Activated CD8-positive, alpha-beta T cell treated with anti-CD3 and anti-CD28 coated beads for 36 hours (primary cell): Measurements from ENCODE around the gene PYDC1. TPM values are rescaled to one million over a fixed set of nuclear protein-coding genes. Genes with fewer than 3 reads are reported as not detected.

Experiments used
- ATAC-seq: fragments of 200-7000 bp; cut with Tn5 transposase; one replicate; pipeline ENCODE4 v1.10.0; 2021; ENCODE audit warnings: mild to moderate bottlenecking, moderate library complexity
- CTCF ChIA-PET: fragments of 350-600 bp; sonication (Branson Sonifier 250); formaldehyde crosslinking; loops from one replicate; lab custom pipeline; 2021; ENCODE audit warnings: antibody characterized with exemption; lab: Charles Lee
- POLR2A ChIA-PET: fragments of 350-600 bp; sonication (Branson Sonifier 250); formaldehyde crosslinking; loops from one replicate; lab custom pipeline; 2021; ENCODE audit warnings: antibody characterized with exemption; lab: Charles Lee
- DNase-seq: peaks from one replicate; pipeline ENCODE4 v3.0.0-alpha.2; 2020
- H3K27ac Mint-ChIP-seq: one replicate; pipeline ENCODE4 v1.8.0; 2021; ENCODE audit warnings: mild to moderate bottlenecking, mixed read lengths
- H3K27me3 Mint-ChIP-seq: one replicate; pipeline ENCODE4 v1.8.0; 2021; ENCODE audit warnings: mixed read lengths
- H3K36me3 Mint-ChIP-seq: one replicate; pipeline ENCODE4 v1.8.0; 2021; ENCODE audit warnings: low read depth, mixed read lengths
- H3K4me1 Mint-ChIP-seq: one replicate; pipeline ENCODE4 v1.8.0; 2021; ENCODE audit warnings: low read depth, mixed read lengths
- H3K4me3 Mint-ChIP-seq: one replicate; pipeline ENCODE4 v1.8.0; 2021; ENCODE audit warnings: mild to moderate bottlenecking, moderate library complexity, mixed read lengths
- H3K9me3 Mint-ChIP-seq: one replicate; pipeline ENCODE4 v1.8.0; 2021; ENCODE audit warnings: mixed read lengths
- intact Hi-C: fragments of 100-400 bp; cut with micrococcal nuclease; formaldehyde crosslinking; loops from one replicate; pipeline ENCODE4 v1.10.0; 2022
- total RNA-seq, 2 experiments: library from RNA; stranded (reverse); gene quantifications; one replicate each; pipeline ENCODE4 v1.2.3, GENCODE V29; 2021
- TF ChIP-seq, protein P1 (sequence below): fragments of 200-600 bp; IDR thresholded peaks from one replicate; pipeline ENCODE4 v1.8.0; 2022; ENCODE audit warnings: antibody characterized with exemption, mild to moderate bottlenecking

Gene PYDC1
- total RNA-seq, 2 experiments from 2014 or later, result not detected

DNA sequence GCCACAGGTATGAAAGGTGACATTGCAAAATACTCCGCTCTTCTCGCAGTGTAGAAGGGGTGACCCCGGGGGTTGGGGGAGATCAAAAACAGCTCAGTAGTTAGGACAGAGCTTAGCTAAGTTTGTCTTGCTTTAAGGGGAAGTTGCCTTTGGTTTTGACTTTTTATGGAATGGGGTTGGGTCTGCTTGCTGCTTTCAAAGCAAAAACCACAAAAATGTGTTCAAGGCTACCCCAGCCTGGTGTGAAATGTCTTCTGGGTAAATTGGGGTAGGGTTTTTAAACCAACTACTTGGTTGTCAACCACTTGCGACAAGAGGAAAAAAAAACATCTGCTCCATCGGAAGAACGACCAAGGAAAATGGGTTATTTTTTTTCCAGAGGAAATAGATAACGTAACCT, 30.8 kb downstream of the PYDC1 start:
- POLR2A ChIA-PET, result interaction anchor here (1.0 to 13.8 kb wide), 6 partner anchors 9 to 227 kb away, joined by 3 to 482 read pairs (median 5); partner anchors contain the start of genes PYCARD, ZNF646 and ZNF668
- ATAC-seq, result no peak
- CTCF ChIA-PET, result interaction anchor here (1.0 kb wide), 1 partner anchor 44 kb away, joined by 3 read pairs; no protein-coding TSS in a partner anchor

GRCh38 chr16:31185339-31185738, 31.6 kb downstream of the PYDC1 start:
- ATAC-seq (no peak), DNase-seq (no peak)
- ChIA-PET CTCF (no interaction called here), POLR2A (interaction anchor here (0.9 to 13.8 kb wide), 5 partner anchors 12 to 227 kb away, joined by 3 to 482 read pairs (median 5); partner anchors contain the start of genes PYCARD, ZNF646 and ZNF668)
- Mint-ChIP-seq H3K4me1 (peaks cover 81% of the 10 kb centered on the region), H3K27ac (peak overlapping the region; percentile 77), H3K36me3 (peaks cover 94% of the 10 kb centered on the region), H3K27me3 (no peaks in the 10 kb centered on the region), H3K4me3 (peak overlapping the region; percentile 57), H3K9me3 (no peaks in the 10 kb centered on the region)
- TF ChIP-seq, protein P1, sequence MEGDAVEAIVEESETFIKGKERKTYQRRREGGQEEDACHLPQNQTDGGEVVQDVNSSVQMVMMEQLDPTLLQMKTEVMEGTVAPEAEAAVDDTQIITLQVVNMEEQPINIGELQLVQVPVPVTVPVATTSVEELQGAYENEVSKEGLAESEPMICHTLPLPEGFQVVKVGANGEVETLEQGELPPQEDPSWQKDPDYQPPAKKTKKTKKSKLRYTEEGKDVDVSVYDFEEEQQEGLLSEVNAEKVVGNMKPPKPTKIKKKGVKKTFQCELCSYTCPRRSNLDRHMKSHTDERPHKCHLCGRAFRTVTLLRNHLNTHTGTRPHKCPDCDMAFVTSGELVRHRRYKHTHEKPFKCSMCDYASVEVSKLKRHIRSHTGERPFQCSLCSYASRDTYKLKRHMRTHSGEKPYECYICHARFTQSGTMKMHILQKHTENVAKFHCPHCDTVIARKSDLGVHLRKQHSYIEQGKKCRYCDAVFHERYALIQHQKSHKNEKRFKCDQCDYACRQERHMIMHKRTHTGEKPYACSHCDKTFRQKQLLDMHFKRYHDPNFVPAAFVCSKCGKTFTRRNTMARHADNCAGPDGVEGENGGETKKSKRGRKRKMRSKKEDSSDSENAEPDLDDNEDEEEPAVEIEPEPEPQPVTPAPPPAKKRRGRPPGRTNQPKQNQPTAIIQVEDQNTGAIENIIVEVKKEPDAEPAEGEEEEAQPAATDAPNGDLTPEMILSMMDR, result no peak
- intact Hi-C loops, result loop anchor here (10.0 kb wide), 1 partner anchor 689 kb away; the partner anchor contains the start of gene ZNF267

More for the DNA sequence above, 30.8 kb downstream of the PYDC1 start:
- TF ChIP-seq, protein P1, result no peak
- Mint-ChIP-seq H3K9me3 (no peaks in the 10 kb centered on the region), H3K27me3 (no peaks in the 10 kb centered on the region), H3K27ac (peak overlapping the region; percentile 77), H3K4me1 (peaks cover 89% of the 10 kb centered on the region), H3K36me3 (peaks cover 97% of the 10 kb centered on the region), H3K4me3 (peak overlapping the region; percentile 16)
- intact Hi-C loops, result loop anchor here (10.0 kb wide), 1 partner anchor 689 kb away; the partner anchor contains the start of gene ZNF267
- no peak for DNase-seq

GRCh38 chr16:31184888-31185287, 32.0 kb downstream of the PYDC1 start:
- intact Hi-C loops, result loop anchor here (10.0 kb wide), 1 partner anchor 690 kb away; the partner anchor contains the start of gene ZNF267
- Mint-ChIP-seq H3K27me3 (no peaks in the 10 kb centered on the region), H3K4me3 (peak overlapping the region; percentile 57), H3K36me3 (peaks cover 90% of the 10 kb centered on the region), H3K4me1 (peaks cover 77% of the 10 kb centered on the region), H3K27ac (peak overlapping the region; percentile 77), H3K9me3 (no peaks in the 10 kb centered on the region)
- ATAC-seq (no peak), DNase-seq (no peak)
- POLR2A ChIA-PET, result interaction anchor here (0.8 to 13.8 kb wide), 6 partner anchors 12 to 274 kb away, joined by 3 to 482 read pairs (median 4); partner anchors contain the start of genes ARMC5 and PYCARD
- CTCF ChIA-PET, result no interaction called here
- TF ChIP-seq, protein P1, result no peak

DNA sequence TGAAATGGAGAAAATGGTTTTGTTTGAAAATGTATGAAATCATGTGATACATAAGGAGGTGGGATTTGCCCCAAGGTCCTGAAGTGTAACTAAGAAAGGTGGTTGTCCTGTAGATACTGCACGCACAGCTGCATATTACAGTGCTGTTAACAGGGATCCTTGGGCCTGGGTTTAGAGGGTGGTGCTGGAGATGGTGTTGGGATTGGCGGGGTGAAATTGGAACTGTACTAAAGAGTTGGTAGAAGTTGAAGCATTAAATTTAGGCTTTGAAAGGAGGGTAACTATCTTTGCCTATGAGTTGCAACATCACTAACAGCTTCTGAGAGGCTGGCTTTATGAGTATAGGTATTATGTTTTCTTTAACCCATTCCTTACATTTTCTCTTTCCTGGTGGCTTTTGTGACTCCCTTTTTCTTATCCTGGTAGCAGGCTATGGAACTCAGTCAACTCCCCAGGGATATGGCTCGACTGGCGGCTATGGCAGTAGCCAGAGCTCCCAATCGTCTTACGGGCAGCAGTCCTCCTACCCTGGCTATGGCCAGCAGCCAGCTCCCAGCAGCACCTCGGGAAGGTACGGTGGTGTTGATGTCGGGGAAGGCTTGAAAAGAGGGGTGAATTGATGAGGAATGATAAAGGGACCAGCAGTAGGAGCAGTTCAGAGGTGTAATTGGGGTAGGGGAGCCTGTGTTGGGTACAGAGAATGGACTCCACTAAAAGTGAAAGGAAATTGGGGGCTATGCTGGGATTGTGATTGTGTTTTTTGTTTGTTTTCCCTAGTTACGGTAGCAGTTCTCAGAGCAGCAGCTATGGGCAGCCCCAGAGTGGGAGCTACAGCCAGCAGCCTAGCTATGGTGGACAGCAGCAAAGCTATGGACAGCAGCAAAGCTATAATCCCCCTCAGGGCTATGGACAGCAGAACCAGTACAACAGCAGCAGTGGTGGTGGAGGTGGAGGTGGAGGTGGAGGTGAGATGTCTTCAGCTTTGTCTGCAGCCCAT, 33.2 kb downstream of the PYDC1 start:
- peaks cover under 1% of the 10 kb centered on the region for H3K9me3 Mint-ChIP-seq
- H3K27me3 Mint-ChIP-seq, result no peaks in the 10 kb centered on the region
- ChIA-PET POLR2A (interaction anchor here (0.8 to 13.8 kb wide), 7 partner anchors 12 to 275 kb away, joined by 3 to 482 read pairs (median 6); partner anchors contain the start of genes ARMC5, PYCARD and TRIM72), CTCF (interaction anchor here (1.5 kb wide), 1 partner anchor 41 kb away, joined by 5 read pairs; no protein-coding TSS in a partner anchor)
- peaks cover 78% of the 10 kb centered on the region for H3K36me3 Mint-ChIP-seq
- intact Hi-C loops, result loop anchor here (10.0 kb wide), 1 partner anchor 691 kb away; the partner anchor contains the start of gene ZNF267
- ATAC-seq (no peak), DNase-seq (no peak)
- TF ChIP-seq, protein P1, result no peak
- peak overlapping the region; percentile 99 for H3K4me3 Mint-ChIP-seq
- peaks cover 69% of the 10 kb centered on the region for H3K4me1 Mint-ChIP-seq
- H3K27ac Mint-ChIP-seq, result peak overlapping the region; percentile 86
